ENCODE results near the gene PM20D1.

DNA sequence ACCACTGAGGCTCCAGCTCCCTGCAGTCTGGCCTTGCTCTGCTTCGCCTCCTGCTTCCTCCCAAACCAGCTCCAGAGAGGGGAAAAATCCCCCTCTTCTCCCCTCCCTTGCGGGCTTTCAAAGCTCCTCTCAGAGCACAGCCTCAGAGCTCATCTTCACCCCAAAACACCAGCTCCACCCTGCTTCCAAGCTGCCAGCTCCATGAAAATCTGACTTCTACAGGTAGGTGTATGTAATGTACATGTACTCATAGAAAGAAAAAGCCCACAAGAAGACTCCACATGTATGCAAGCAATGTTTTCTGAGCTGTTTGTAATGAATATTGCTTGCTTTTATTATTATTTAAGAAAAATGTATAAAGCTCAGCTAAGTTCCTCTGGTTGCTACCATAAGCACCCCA is 45.3 kb downstream of the PM20D1 start:
- no peak for TF ChIP-seq POLR2AphosphoS5 (IDR thresholded peaks at IDR 0.05; ENCODE audit: low read depth, low read length)
- no peak for TF ChIP-seq PAX5 (IDR thresholded peaks at IDR 0.05; ENCODE audit: insufficient read depth, low read length, severe bottlenecking)
- no peak for TF ChIP-seq POLR2A (IDR thresholded peaks at IDR 0.05; ENCODE audit: low read depth, low read length)
- TF ChIP-seq SPI1 (IDR thresholded peaks at IDR 0.05; ENCODE audit: low read depth, low read length) = no peak
- no peak for TF ChIP-seq TAF1 (IDR thresholded peaks at IDR 0.05; ENCODE audit: low read depth, low read length)
